Esophagus (tissue), 2 donors: ENCODE measurements around the gene AKR1C8. TPM values are rescaled to one million over a fixed set of nuclear protein-coding genes. Genes with fewer than 3 reads are reported as not detected.
"Not testable (repeated sequence)": the region's sequence is repeated elsewhere in the genome, so short reads cannot be mapped to it uniquely, and the experiment has no call there.

Experiments used
- H3K27ac ChIP-seq, 2 donors: one replicate each; pipeline ENCODE4 v1.5.1; 2013; ENCODE audit warnings: low read depth in 2 of 2, mild to moderate bottlenecking in 2 of 2, inconsistent platforms in 1 of 2, low read length in 1 of 2, moderate library complexity in 1 of 2
- H3K27me3 ChIP-seq, 2 donors: one replicate each; pipeline ENCODE4 v1.6.1; 2013; ENCODE audit warnings: low read length in 2 of 2, control low read depth in 1 of 2, mild to moderate bottlenecking in 1 of 2; ENCODE audit not compliant: insufficient read depth in 2 of 2, control insufficient read depth in 1 of 2
- H3K36me3 ChIP-seq, 2 donors: one replicate each; pipeline ENCODE4 v1.6.1; 2013; ENCODE audit warnings: low read length in 1 of 2; ENCODE audit not compliant: control insufficient read depth in 2 of 2, insufficient read depth in 2 of 2
- H3K4me1 ChIP-seq, 2 donors: one replicate each; pipeline ENCODE4 v1.6.1; 2013; ENCODE audit warnings: low read length in 1 of 2; ENCODE audit not compliant: control insufficient read depth in 2 of 2, insufficient read depth in 2 of 2
- H3K4me3 ChIP-seq, 2 donors: one replicate each; pipeline ENCODE4 v1.5.1; 2013; ENCODE audit warnings: low read length in 2 of 2, mild to moderate bottlenecking in 2 of 2, low read depth in 1 of 2, moderate library complexity in 1 of 2
- H3K9me3 ChIP-seq, 2 donors: one replicate each; pipeline ENCODE4 v1.6.1; 2013; ENCODE audit warnings: mild to moderate bottlenecking in 2 of 2, low read depth in 1 of 2, low read length in 1 of 2, moderate library complexity in 1 of 2; ENCODE audit not compliant: control insufficient read depth in 2 of 2, insufficient read depth in 1 of 2
- WGBS, 2 donors: extraction: QIAGEN DNeasy Blood & Tissue Kit; methylation state at CpG; one replicate each; pipeline ENCODE4 v1.1.7; 2013; 5-methylcytosine and 5-hydroxymethylcytosine counted together
- polyA plus RNA-seq, 2 donors: library from polyadenylated mRNA; stranded (reverse); fragments of 200-250 nt; gene quantifications; one replicate each; pipeline ENCODE4 v1.2.3, GENCODE V29; 2013
- donor health status: healthy with polysubstance abuse.
- donor health status: Bipolar disorder and iron deficiency.

Gene AKR1C8
- polyA plus RNA-seq, 2 donors = not detected

DNA sequence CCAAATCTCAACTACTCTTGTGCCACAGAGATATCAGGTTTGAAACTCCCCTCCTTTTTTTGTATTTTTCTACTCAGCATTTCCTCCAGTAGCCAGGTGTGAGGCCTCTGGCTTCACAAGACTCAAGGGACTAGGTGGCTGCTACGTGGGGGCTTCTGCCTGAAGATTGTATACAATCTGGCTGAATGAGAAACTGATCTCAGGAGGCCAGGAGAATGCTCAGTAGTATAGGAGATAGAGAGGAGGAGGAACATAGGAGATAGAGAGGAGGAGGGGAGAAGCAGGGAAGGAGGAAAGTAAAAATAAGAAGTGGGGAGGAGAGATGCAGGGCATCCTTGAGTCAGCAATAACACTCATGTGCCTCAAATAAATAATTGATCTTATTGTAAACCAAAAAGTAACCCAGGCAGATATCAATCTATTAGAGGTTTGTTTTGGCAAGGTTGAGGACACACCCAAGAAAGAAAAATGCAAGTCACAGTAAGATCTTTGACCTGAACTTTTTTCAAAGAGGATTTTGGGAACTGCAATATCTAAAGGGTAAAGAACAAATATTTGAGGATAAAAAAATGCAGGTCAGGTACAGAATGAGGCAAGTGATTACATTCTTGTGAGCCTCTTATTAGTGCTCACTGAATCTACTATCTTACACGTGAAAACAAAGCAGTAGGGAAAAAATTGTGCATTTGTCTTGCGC lies 36.8 kb downstream of the AKR1C8 start:
- Histone ChIP-seq H3K4me1 (no peaks in the 10 kb centered on the region), H3K36me3 (no peaks in the 10 kb centered on the region), H3K27ac (no peak overlapping the region), H3K4me3 (no peak overlapping the region), H3K27me3 (peaks cover 0 to 2% of the 10 kb centered on the region in 2 donors), H3K9me3 (no peaks in the 10 kb centered on the region)
- WGBS, 2 donors = 50 to 60% methylated on average over 3 of the region's 3 CpGs

DNA sequence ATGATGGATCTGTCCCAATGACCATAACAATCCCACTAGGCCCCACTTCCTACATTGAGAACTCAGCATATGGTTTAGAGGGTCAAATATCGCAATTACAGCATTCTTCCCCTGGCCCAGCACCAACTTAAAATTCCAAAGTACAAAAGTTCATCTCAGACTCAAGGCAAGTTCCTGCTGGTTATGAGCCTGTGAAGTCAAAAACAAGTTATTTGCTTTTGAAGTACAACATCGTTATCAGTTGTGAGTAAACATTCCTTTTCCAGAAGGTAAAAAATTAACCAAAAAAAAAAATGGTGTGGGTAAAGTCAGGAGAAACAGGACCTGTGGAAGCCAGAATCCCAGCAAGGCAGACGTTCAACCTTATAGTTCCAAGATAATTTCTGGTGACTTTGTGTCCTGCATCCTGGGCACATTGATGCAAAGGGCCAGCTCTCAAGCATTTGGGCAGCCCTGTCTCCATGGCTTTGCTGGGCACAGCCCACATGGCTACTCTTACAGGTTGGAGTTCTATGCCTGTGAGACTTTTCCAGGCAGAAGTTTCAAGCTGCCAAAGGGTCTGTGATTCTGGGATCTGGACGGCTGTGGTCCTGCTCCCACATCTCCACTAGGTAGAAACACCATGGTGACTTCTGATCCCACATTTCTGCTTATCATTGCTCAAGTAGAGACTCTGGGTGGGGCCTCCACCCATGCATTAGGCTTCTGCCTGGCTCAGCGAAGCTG lies 37.5 kb downstream of the AKR1C8 start:
- no peaks in the 10 kb centered on the region for H3K9me3 ChIP-seq
- H3K4me3 ChIP-seq = no peak overlapping the region

DNA sequence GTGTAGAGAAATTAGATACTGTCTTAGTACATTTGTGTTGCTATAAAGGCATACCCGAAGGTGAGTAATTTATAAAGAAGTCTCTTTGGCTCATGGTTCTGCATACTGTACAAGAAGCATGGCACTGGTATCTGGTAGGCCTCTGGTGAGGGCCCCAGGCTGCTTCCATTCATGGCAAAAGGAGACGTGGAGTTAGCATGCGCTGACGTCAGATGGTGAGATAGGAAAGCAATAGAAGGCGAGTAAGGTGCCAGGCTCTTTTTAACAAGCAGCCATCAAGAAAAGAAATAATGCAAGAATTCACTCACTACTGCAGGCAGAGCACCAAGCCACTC lies 38.1 kb downstream of the AKR1C8 start:
- no peaks in the 10 kb centered on the region for H3K9me3 ChIP-seq
- no peak overlapping the region for H3K27ac ChIP-seq
- no peaks in the 10 kb centered on the region for H3K4me1 ChIP-seq
- no peak overlapping the region for H3K4me3 ChIP-seq
- WGBS, 2 donors = 73 to 88% methylated on average over 5 of the region's 5 CpGs
- H3K36me3 ChIP-seq = no peaks in the 10 kb centered on the region
- H3K27me3 ChIP-seq = no peaks in the 10 kb centered on the region

More for the DNA sequence above, 37.5 kb downstream of the AKR1C8 start:
- no peak overlapping the region for H3K27ac ChIP-seq
- 58 to 69% methylated on average over 5 of the region's 5 CpGs for WGBS, 2 donors
- no peaks in the 10 kb centered on the region for H3K36me3 ChIP-seq
- no peaks in the 10 kb centered on the region for H3K4me1 ChIP-seq
- no peaks in the 10 kb centered on the region for H3K27me3 ChIP-seq

DNA sequence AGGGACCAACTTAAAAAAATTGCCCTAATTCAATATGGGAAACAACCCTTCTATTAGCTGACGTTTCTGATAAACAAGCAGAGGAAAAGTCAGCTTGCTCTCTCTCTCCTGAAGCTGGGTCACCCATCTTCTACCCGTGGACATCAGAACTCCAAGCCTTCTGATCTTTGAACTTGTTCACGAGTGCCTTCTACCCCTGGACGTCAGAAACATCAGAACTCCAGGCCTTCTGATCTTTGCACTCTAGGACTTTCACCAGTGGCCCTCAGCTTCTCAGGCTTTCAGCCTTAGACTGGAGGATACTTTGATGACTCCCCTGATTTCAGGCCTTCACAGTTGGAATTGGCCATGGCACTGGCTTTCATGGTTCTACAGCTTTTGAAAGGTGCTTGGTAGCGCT lies 41.8 kb downstream of the AKR1C8 start:
- 65 to 78% methylated on average over 5 of the region's 5 CpGs for WGBS, 2 donors
- no peak overlapping the region for H3K27ac ChIP-seq

DNA sequence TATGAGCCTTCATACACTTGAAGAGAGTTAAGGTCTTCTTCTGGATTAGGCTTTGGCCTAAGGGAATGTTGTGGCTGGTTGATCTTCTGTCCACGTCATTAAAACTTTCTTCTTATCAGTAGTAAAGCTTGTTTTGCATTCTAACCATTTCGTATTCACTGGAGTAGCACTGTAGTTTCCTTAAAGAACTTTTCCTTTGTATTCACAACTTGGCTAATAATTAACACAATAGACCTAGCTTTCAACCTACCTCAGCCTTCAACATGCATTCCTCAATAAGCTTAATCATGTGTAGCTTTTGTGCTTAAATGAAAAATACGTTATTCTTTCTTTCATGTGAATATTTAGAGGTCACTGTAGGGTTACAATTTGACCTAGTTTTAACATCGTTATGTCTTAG lies 42.8 kb downstream of the AKR1C8 start:
- 34 to 60% methylated on average over 4 of the region's 4 CpGs for WGBS, 2 donors
- no peak overlapping the region for H3K4me3 ChIP-seq
- H3K27me3 ChIP-seq = no peaks in the 10 kb centered on the region
- H3K9me3 ChIP-seq = peaks cover 0 to 2% of the 10 kb centered on the region in 2 donors
- no peaks in the 10 kb centered on the region for H3K4me1 ChIP-seq
- H3K36me3 ChIP-seq = no peaks in the 10 kb centered on the region
- H3K27ac ChIP-seq = no peak overlapping the region

More for the DNA sequence above, 41.8 kb downstream of the AKR1C8 start:
- H3K27me3 ChIP-seq = no peaks in the 10 kb centered on the region
- H3K4me3 ChIP-seq = no peak overlapping the region
- H3K36me3 ChIP-seq = no peaks in the 10 kb centered on the region
- H3K9me3 ChIP-seq = peaks cover 0 to 2% of the 10 kb centered on the region in 2 donors
- no peaks in the 10 kb centered on the region for H3K4me1 ChIP-seq

DNA sequence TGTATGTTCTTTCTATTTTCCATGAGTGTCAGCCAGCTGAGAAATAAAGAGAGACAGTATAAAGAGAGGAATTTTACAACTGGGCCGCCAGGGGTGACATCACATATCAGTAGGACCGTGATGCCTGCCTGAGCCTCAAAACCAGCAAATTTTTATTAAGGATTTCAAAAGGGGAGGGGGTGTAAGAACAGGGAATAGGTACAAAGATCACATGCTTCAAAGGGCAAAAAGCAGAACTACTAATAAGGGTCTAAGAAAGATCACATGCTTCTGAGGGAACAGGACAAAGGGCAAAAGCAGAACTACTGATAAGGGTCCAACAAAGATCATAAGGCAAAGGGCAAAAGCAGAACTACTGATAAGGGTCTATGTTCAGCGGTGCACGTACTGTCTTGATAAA lies 47.3 kb downstream of the AKR1C8 start:
- not testable (repeated sequence) for H3K36me3 ChIP-seq, H3K4me1 ChIP-seq, H3K9me3 ChIP-seq, H3K27ac ChIP-seq, H3K27me3 ChIP-seq, H3K4me3 ChIP-seq
- WGBS, 2 donors = 39 to 45% methylated on average over 4 of the region's 4 CpGs

DNA sequence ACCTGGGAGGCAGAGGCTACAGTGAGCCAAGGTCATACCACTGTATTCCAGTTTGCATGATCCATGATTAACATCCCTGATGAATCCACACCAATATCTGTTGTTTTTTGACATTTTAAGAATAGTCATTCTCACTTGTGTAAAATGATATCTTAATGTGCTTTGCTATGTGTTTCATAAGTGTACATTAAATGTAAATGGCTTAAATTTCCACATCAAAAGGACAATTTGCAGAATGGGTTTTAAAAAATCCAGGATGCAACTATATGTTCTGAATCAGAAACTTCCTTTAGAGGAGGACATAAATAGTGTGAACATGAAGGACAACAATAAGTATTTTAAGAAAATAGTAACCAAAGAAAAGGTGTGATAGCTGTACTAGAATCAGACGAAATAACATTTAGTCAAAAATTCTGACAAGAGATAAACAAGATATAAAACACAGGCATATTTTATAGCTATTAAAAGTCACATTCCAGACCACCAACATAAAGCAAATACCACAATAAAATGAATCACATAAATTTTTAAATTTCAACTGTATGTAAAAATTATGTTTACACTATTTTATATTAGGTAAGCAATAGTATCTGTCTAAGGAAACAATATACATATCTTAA lies 48.4 kb downstream of the AKR1C8 start:
- H3K4me3 ChIP-seq = no peak overlapping the region
- peaks cover 2 to 3% of the 10 kb centered on the region in 2 donors for H3K9me3 ChIP-seq
- H3K36me3 ChIP-seq = no peaks in the 10 kb centered on the region
- 86 to 93% methylated on average over 1 of the region's 1 CpG for WGBS, 2 donors
- H3K27ac ChIP-seq = no peak overlapping the region
- H3K4me1 ChIP-seq = no peaks in the 10 kb centered on the region
- no peaks in the 10 kb centered on the region for H3K27me3 ChIP-seq

DNA sequence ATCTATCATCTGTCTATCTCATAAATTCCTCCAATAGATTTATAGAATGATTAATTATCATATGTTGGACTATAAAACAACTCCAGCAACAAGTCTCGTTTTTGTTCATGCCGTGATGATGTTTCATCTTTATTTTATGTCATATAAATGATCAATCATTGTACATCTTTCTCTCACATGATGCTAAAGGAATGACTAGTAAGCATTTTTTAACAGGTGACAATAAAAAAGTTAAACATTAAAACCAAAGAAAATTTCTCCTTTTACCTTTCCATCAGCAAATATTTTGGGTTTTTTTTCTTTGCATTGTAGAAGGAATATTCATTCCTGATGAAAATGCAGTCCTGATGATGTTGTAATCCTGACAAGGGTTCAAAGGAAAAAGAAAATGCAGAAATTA lies 49.4 kb downstream of the AKR1C8 start:
- Histone ChIP-seq H3K27me3 (no peaks in the 10 kb centered on the region), H3K9me3 (peaks cover 0 to 3% of the 10 kb centered on the region in 2 donors), H3K27ac (no peak overlapping the region), H3K4me1 (no peaks in the 10 kb centered on the region), H3K4me3 (no peak overlapping the region), H3K36me3 (no peaks in the 10 kb centered on the region)
- WGBS, 2 donors = 77 to 81% methylated on average over 2 of the region's 2 CpGs

DNA sequence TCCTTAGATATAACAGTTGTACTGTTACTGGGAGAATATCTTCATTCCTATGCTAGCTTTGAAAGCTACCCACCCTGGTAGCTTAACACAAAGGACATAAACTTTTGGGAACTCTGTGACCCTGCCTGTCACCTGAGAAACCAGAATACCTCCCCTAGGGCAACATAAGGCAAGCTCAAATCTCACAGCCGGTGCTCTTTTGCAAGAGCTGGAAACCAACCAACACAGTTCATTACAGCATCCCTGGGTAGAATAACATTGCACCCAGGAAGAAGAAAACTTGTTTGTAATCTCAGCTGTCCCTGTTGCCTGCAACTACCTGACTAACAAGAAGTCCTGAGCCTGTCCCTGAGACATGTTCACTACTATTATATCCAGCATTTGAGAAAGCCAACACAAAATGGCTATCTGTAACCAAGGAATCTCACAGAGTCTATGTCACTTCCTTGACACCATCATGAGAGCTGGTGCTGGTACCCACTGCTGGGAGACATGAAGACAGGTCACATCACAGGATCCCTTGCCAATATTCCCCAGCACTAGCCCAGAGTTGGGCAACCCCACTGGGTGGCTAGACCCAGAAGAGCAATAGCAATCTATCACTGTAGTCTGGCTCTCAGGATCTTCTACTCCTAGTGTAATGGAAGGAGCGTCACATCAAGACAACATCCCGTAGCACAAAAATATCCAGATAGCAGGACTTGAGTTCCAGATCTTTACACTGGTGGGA lies 59.5 kb downstream of the AKR1C8 start:
- no peaks in the 10 kb centered on the region for H3K9me3 ChIP-seq
- no peaks in the 10 kb centered on the region for H3K27me3 ChIP-seq
- H3K27ac ChIP-seq = no peak overlapping the region
- no peaks in the 10 kb centered on the region for H3K36me3 ChIP-seq
- H3K4me3 ChIP-seq = no peak overlapping the region
- 74 to 77% methylated on average over 3 of the region's 3 CpGs for WGBS, 2 donors
- H3K4me1 ChIP-seq = no peaks in the 10 kb centered on the region
